GM19468 (cell line): ENCODE measurements around the gene MANSC1.
A peak's percentile ranks its signal among the peaks of the same experiment; 100 is the strongest.
"Not testable (repeated sequence)": the region's sequence is repeated elsewhere in the genome, so short reads cannot be mapped to it uniquely, and the experiment has no call there.

Source experiments
- ATAC-seq: cut with Tn5 transposase; IDR thresholded peaks from one replicate; pipeline ENCODE4 v1.9.1; 2021; ENCODE audit warnings: mild to moderate bottlenecking, moderate library complexity, moderate number of reproducible peaks; ENCODE audit not compliant: unreplicated experiment; ENCODE audit errors: extremely low read depth

The MANSC1 gene

DNA sequence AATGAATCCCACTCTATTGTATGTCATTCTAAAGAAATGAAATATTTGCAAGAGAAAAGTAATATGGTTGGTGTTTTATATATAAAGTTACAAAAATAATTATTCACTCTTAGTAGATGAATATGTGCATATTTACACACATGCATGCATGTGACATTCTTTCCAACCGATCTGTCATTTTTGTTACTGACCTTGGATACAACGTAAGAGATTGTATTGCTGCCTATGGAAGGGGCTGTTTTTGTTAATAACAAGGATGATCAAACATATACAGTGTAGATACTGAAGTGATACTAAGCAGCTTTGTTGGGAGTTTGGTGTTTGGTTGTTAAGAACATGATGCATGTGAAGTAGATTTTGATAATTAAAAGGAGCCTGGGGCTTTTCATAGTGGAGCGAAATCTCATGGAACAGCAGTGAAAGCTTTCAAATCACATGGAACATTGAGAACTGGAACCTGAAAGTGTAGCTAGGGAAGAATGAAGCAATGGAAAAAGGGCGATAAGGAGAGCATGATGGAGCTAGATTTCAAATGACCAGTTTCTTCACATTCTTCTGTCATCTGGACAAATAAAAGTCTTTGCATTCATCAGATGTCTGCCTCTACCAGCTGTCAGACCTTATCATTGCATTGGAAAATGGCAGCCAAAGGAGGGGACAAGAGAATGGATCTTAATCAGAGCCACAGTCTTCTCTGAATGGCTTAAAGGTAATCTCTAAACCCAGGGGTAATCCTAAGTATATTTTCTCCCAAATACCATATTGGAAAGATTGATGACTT is 16.8 kb upstream of the MANSC1 start:
- no peak for ATAC-seq

DNA sequence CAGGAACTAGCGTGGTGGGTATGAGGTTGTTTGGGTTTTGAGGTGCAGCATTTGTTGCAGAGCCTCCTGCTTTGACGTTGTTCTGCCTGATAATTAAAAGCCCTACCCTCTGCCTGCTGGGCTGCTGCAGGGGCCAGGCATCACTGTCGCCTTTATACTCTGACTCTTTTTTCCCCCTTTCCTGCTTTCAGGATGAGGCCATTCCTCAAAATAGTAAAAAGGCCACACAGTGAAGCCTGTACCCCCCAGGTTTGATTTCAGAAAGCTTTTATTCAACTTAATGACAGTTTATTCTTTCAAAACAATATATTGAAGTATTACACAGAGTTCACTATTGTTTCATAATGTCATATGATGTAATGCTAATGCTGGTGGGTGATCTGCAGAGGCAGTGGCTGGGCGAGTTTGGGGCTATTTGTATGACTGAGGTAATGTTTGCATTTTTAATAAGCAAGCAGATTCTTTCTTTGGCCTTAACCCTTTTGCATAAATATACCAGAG is 15.9 kb upstream of the MANSC1 start:
- ATAC-seq: no peak

DNA sequence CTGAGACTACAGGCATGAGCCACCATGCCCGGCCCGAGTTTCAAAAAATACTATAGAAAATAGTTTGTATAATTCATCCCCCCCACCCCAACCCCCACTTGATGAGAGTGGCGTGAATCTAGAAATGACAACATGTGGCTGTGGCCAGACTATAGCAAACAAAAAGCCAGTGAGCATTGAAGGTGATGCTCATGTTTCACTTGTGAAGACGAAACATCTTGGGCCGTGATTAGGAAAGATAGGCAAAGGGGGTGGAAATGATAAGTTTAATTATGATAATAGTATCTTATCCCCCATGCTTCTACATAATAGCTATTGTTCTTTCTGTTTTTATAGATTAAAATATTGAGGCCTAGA is 15.4 kb upstream of the MANSC1 start:
- no peak for ATAC-seq

DNA sequence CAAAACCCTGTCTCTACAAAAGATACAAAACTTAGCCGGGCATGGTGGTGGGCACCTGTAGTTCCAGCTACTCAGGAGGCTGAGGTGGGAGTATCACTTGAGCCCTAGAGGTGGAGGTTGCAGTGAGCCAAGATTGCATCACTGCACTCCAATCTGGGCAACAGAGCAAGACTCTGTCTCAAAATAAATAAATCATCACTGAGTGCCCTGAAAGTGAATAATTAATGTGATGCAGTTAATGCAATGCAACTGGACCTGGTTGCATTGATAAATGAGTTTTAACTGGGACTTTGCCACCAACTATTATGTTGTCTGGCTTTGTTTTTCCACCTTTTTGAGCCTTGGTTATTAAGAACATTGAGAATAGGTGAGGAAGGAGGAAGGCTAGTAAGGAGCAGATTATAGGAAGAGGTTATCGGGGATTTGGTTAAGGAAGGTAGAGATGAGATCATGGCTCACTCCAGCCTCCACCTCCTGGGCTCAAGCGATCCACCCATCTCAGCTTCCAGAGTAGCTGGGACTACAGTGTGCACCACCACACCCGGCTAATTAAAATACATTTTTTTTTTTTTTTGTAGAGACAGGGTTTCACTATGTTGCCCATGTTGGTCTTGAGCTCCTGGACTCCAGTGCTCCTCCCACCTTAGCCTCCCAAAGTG is 14.9 kb upstream of the MANSC1 start:
- no peak for ATAC-seq

DNA sequence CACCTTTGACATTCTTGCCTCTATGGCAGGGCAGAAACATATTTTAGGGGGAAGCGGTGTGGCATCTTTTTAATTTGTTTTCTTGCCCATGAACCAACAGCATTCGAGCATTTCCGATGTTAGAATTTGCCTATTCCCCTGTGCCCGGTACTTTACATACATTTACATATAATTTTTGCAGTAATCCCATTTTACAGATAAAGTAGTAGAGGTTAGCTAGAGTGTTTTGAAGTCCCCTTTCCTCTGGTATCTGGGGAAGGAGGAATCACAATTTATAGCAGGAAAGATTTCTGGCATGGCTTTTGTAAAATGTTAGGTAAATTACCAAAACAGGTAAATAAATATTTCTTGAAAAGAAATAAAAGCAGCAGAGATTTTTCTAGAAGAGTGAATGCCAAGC is 8.5 kb upstream of the MANSC1 start:
- ATAC-seq: no peak

DNA sequence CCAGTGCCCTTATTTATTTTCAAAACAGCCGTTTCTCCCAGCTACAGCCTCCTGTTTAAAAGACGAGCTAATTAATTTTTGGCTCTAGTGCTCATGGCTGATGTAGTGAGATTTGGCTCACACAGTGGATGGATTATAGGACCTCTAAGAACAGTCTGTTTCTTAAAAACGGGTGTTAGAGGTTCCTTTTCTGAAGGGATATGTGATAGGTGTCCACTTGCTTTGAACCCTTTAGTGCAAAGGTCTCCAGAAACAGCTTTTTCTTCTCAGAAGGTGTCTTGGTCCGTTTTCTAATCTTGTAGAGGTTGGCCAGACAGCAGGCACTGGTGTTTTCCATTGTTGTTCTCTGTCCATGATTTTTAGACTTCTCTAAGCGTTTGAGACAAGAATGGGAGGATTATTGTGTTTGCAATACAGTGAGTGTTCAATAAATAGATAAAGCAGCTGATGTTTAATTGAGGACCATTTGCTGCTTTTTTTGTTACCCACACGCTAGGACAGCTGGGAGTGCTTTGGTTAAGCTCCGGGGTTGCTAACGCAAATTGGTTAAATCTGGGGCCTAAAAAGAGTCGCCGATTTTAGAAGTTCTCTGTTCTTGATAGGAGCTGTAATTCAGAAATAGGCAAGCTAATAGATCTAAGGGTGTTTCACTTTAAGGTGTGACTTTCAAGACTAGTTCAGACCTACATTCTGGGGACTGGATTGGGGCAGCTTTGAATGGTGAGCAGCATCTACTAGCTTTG is 7.8 kb upstream of the MANSC1 start:
- ATAC-seq: no peak

DNA sequence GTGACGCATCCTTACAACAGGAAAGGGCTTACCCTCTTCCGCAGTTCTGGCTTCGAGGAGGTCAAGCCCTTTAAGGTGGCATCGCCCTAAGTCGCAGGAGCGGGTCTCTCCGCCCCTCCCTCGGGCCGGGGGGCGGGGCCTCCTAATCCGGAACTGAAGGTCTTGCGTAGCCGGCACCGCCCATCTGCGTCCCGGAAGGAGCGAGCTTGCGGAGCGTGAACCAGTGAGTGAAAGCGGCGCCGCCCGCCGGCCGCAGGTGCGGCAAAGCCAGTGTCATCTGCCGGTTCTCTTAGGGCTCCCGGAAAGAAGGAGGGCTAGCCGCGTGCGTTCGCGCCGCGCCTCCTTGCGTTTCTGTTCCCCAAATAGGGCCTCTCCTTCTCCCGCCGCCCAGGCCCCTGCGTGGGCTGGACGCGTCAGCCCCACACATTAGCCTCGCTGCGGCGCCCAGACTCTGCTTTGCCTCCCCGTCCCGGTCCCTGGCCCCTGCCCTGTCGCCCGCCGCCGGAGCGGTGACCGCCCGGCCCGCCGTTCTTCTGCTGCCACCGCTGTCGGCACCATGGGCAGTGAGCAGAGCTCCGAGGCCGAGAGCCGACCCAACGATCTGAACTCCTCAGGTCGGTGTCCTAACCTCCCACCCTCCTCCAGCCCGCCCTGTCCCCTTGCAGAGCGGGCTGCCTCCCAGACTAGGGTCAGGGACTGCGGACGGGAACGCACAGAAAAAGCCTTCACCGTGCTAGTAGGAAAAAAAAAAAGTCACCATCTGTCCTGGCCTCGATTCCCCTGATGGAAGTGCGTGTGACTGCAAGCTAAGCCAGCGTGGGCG is 7.1 kb upstream of the MANSC1 start, which contains the start of gene BORCS5:
BORCS5 (plus strand) TSS at position 183 of the 823 bp plus-strand sequence; CDS start at position 557, 374 bp downstream.
- peak; percentile 94 for ATAC-seq

DNA sequence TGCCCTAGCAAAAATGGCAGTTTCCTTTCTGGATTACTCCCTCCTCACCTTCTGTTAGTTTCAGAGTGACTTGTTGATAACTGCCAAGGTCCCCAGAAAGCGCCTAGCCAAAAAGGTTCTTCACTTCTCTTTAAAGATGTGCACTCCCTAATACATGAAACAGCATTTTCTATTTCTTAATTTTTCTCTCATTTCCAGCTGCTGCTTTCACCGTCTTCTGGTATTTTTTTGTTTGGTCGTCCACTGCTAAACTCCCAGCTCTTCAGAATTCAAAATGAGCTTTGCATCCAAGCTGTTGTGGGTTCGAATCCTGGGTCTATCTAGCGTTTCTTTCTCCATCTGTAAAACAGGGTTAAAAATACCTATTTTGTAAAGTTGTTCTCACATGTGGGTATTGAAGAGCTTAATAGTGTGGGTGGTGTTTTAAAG is 6.4 kb upstream of the MANSC1 start:
- ATAC-seq: no peak

DNA sequence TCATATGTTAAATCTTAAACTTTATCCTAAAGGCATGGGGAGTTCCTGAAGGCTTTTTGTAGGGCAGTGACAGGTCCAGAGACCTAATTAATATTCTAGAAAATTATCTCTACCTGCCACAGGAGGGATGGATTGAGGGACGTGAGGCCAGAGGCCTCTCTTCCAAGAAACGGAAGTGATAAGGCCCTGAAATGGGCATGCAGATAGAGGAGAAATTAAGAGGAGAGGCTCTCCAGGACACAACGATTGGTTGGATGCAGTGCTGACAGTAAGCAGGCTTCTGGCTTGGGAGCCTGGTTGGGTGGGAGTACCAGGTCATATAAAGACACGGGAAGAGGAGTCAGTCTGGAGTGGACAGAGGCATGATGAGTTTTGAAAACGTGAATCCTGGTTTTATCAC is 3.8 kb upstream of the MANSC1 start:
- no peak for ATAC-seq

DNA sequence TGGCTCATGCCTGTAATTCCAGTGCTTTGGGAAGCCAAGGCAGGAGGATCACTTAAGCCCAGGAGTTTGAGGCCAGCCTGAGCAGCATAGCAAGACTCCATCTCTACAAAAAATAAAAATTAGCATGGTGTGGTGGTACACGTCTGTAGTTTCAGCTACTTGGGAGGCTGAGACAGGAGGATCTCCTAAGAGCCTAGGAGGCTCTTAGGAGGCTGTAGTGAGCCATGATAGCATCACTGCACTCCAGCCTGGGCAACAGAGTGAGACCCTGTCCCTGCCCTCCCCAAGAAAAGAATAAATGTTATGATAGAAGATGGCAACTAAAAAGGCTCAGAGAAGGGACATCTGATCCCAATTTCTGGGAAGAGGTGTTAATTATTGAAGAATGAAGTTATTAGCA is 3.2 kb upstream of the MANSC1 start:
- ATAC-seq: no peak

DNA sequence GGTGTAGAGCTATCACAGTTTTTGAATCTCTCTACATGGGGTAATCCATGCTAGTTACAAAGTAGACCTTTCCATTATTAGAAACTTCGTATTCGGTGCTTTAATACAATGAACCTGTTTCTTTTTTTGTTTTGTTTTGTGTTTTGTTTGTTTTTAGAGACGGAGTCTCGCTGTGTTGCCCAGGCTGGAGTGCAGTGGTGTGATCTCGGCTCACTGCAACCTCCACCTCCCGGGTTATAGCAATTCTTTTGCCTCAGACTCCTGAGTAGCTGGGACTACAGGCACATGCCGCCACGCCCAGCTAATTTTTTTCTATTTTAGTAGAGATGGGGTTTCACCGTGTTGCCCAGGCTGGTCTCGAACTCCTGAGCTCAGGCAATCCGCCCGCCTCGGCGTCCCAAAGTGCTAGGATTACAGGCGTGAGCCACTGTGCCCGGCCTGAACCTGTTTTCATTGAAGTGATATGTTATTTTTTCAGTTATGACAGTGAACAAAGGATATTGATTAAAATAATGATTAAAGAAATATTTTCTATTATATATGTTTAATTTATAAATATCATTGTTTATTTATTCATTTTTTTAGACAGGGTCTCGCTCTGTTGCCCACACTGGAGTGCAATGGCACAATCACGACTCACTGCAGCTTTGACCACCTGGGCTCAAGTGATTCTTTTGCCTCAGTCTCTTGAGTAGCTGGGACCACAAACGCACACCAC is 1.6 kb upstream of the MANSC1 start:
- ATAC-seq: not testable (repeated sequence)

DNA sequence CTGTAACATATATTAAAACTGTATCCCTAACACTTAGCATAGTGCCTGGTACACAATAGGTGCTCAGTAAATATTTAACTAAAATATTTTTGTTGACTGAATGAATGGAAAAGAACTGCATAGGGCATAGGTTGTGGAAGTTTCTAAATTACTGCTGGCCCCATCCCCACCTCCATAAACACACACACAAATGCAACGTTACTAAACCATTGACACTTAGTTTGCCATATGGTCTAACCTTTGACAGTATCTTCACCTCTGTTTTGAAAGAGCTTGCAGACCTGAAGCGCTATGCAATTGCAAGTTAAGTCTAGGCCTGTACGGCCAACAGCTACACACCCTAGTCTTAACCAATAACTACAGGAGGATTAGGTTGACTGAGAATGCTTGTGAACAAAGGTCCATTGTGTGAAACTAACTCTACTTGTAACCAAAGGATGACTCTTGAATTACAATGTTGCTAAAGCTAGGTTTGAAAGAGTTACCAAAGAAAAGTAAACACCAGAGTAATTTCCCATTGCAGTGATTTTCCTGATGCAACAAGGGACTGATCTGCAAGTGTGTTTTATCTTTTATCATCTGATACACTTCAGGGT is 924 bp upstream of the MANSC1 start:
- ATAC-seq: no peak

DNA sequence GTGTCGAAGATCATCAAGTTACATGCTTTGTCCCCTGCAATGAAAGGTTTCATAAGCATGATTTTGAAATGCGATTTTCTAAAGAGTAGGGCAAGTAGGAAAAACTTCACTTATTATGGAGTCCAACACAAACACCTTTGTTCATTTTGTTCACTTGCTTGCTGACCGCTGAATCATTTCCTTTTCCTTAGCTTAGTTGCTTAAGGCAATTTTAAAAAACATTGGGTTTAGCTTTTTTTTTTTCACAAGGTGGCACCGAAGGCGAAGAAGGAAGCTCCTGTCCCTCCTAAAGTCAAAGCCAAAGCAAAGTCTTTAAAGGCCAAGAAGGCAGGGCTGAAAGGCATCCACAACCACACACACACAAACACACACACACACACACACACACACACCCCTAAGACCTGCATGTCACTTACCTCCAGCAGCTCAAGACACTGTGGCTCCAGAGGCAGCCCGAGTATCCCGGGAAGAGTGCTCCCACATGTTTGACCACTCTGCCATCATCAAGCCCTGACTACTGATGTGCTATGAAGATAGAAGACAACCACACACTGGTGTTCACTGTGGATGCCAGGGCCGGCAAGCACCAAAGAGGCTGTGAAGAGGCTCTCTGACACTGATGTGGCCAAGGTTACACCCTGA is 11.4 kb downstream of the MANSC1 start:
- ATAC-seq: no peak

DNA sequence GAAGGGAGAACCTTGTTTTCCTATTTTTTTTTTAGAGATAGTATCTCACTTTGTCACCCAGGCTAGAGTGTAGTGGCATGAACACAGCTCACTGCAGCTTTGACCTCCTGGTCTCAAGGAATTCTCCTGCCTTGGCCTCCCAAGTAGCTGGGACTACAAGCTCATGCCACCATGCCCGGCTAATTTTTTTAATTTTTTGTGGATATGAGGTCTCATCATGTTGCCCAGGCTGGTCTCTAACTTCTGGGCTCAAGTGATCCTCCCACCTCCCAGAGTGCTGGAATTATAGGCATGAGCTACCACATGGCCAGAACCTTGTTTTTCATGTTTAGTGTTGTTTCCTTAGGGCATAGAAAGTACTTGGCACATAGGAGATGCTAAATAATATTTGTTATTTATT is 13.5 kb downstream of the MANSC1 start:
- no peak for ATAC-seq

DNA sequence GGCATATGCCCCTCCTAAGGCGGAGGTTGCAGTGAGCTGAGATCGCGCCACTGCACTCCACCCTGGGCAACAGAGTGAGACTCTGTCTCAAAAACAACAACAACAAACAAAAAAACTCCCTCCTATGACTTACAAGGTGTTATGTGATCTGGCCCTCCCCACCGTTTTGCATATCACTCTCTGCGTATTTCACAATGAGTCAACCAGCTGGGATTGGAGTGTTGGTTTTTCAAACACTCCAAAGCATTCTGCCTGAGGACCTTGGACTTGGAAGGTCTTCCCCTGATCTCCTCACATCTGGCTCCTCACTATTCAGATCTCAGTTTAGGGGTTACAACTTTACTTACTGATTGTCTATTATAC is 14.0 kb downstream of the MANSC1 start:
- ATAC-seq: no peak

DNA sequence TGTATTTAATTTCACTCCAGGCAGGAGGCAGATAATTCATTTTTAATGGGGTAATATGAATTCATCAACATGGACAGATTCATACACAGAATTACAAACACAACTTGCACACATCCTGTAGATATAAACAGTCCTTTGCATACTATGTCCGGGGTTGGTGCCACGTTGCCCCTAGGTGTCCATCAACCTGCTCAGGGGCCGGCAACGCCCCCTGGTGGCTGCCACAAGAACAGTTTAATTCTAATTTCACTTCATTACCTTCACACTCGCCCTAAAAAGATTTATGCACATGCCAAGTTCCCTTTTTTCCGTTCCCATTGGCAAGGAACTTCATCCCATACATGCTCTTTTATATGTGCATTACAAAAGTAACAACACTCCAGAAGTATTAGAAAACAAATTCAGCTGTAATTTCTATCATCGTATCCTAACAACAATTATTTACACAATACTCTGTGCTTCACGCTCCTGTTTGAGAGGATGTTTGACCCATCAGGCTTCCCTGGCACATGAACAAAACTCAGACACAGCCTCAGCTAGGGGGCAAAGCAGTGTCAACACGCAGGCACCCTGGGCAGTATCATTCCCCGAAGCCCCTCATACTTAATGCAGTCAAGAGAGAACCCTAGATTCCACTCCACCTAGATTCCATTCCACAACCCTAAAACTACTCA is 15.5 kb downstream of the MANSC1 start:
- ATAC-seq: peak; percentile 78

DNA sequence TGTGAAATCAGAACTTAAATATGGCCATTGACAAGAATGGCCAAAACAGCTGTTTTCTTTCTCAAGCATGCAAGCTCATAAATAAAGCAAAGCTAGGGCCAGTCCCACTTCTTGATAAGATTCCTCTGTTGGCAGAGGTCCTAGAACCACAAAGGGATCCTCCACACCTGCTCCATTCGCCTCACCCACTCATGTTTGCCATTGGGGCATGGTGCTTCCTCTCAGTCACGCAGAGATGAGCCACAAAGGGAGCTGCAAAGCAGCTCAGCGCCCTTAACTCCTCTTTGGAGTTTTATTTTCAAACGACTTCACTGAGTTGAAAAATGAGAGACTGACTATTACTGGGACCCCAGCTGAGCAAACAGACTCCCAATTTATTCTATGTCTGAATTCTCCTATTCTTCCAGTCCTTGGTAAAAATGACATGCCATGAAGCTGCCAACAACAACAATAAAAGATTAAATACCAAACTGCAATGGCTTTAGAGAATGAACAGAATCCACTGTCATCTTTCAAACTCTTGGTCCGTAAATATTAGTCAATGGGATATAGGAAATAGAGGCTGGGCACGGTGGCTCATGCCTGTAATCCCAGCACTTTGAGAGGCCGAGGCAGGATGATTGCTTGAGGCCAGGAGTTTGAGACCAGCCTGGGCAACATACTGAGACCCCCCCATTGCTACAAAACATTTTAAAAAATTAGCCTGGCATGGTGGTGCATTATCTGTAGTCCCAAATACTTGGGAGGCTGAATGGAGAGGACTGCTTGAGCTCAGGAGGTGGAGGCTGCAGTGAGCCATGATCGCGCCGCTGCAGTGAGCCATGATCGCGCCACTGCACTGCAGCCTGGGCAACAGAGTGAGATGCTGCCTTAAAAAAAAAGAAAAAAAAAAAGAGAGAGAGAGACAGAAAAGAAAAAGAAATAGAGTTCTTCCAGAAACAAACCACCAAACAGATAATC is 16.4 kb downstream of the MANSC1 start:
- ATAC-seq: no peak
